Parietal lobe (tissue), 2 donors: Measurements from ENCODE around the gene EML6. TPM values are rescaled to one million over a fixed set of nuclear protein-coding genes. Genes with fewer than 3 reads are reported as not detected.

Source experiments
- small RNA-seq: library from RNA; depleted of rRNA; stranded (forward); fragments of <200 nt; gene quantifications from one replicate; pipeline ENCODE3, GENCODE V24; 2014; ENCODE audit warnings: low replicate concordance
- total RNA-seq: library from RNA; depleted of rRNA; stranded (reverse); fragments of >200 nt; gene quantifications from one replicate; pipeline ENCODE4 v1.2.3, GENCODE V29; 2014

The EML6 gene
- 23.8 TPM for total RNA-seq

GRCh38 chr2:54723131-54723995 lies at the start of gene EML6:
Gene EML6, plus strand, starts transcription at chr2:54723662. Its CDS starts 1,400 bp downstream, at chr2:54725062.

Small RNA genes within 50 kb of the gene (small RNA-seq; reads per million reads assigned to genes)
- not detected for gene RNU6-433P
- gene RNU7-81P, result not detected
